ENCODE data around the gene TRIM58. TPM values are rescaled to one million over a fixed set of nuclear protein-coding genes. Genes with fewer than 3 reads are reported as not detected.

The TRIM58 gene, protein sequence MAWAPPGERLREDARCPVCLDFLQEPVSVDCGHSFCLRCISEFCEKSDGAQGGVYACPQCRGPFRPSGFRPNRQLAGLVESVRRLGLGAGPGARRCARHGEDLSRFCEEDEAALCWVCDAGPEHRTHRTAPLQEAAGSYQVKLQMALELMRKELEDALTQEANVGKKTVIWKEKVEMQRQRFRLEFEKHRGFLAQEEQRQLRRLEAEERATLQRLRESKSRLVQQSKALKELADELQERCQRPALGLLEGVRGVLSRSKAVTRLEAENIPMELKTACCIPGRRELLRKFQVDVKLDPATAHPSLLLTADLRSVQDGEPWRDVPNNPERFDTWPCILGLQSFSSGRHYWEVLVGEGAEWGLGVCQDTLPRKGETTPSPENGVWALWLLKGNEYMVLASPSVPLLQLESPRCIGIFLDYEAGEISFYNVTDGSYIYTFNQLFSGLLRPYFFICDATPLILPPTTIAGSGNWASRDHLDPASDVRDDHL
- 0.14 and 0.18 TPM in 2 replicates for total RNA-seq

DNA sequence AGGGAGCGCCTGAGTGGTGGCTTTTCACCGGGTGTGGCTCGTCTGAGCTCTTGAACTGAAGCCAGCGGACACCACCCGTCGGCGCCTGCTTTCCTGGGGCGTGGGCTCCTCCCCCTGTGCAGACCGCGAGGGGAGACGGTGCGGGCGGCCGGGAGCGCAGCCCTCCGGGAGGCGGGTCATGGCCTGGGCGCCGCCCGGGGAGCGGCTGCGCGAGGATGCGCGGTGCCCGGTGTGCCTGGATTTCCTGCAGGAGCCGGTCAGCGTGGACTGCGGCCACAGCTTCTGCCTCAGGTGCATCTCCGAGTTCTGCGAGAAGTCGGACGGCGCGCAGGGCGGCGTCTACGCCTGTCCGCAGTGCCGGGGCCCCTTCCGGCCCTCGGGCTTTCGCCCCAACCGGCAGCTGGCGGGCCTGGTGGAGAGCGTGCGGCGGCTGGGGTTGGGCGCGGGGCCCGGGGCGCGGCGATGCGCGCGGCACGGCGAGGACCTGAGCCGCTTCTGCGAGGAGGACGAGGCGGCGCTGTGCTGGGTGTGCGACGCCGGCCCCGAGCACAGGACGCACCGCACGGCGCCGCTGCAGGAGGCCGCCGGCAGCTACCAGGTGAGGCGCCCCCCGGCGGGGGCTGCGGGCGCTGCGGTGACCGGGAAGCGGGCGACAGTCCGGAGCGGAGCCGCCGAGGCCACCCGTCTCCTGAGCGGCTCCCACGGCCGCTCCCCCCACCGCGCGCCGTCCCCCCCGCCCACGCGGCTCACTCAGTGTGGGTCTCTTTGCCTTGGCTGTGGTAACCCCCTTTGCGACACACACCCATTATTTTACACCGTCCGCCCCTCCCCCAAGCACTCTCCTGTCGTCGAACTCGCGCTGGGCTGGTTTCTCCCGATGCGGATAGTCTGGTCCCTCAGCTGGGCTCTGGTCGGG lies at the start of gene TRIM58:
TRIM58 (plus strand) TSS at position 119 of the 916 bp plus-strand sequence; CDS start at position 179, 60 bp downstream.

DNA sequence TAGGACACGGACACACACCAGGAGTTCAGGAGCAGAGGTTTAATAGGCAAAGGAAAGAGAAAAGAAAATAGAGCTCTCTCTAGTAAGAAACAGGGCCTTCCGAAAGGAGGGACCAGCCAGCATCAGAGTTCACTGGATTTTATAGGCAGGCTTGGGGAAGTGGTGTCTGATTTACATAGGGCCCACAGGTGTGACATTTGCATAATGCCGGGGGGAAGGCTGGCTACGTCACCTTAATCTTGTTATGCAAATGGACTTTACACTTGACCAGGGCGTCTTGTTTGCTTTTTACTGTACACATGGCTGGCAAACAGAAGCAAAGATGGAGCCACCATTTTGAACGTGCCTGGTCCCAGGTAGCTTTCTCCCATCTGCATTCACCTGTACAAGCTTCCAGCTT lies 33.0 kb upstream of the TRIM58 start, which contains the start of gene OR14A16:
OR14A16 (minus strand) TSS at position 97 of the 400 bp plus-strand sequence. CDS start 8,390 bp downstream, outside the sequence.

DNA sequence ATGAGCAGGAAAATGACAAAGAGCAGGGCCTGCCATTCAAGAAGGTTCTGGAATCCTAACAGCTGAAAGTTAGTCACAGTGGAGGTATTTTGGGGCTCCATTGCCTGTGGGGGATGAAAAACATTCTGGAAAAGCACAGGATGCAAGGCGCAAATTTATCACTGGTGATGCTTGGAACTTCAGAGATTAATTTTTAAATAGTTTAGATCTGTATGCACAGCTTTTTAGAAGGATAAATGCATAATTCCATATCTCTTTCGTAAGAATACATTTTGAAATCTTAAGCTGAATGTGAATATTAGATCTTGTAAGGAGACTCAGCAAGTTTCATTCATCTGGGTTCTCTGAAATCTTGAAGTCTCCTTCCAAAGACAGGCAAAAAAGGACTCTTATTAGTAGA lies 15.2 kb upstream of the TRIM58 start, which contains the start of gene OR11L1:
OR11L1 (minus strand) TSS at position 101 of the 400 bp plus-strand sequence; CDS start at position 101, 0 bp downstream.

DNA sequence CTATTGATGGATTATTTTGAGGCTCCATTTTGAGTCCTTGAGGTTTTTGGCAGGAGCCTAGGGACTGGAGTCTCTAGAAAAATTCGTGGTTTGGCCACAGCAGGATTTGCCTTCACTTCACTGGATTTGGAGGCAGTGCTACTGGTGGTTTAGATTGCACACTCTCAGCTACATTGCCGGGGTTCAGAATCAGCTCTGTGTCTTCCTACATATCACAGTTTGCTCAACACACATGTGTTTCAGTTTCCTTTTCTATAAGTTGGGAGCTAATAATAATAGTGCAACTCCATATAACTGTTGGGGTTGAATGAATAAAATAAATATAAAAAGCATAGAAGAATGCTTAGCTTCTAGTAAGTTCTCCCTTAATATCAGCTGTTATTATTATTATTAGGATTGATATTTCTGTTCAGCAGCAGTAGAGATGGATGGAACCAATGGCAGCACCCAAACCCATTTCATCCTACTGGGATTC lies 38.2 kb downstream of the TRIM58 start, which contains the start of gene OR2W3:
OR2W3 (plus strand) TSS at position 425 of the 475 bp plus-strand sequence; CDS start at position 425, 0 bp downstream.

DNA sequence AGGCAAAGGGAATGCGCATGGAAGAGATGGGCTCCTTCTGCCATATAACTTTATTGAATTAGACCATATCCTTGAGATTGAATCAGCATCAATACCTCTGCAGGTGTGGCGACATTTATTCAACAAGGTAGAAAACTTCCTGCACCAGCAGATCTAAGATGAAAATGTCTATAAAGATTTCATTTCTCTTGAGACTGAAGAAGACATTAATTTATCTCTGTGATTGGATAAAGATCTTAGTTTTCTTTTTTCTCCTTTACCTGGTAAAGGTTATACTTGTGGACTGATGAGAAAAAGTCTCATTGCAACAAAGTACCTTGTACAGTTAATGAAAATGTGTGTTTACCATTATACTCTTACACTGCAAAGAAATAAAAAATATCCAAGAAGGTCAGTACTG lies 63.0 kb downstream of the TRIM58 start, which contains the start of gene OR2T8:
OR2T8 (plus strand) TSS at position 301 of the 400 bp plus-strand sequence. CDS start 766 bp downstream, outside the sequence.

DNA sequence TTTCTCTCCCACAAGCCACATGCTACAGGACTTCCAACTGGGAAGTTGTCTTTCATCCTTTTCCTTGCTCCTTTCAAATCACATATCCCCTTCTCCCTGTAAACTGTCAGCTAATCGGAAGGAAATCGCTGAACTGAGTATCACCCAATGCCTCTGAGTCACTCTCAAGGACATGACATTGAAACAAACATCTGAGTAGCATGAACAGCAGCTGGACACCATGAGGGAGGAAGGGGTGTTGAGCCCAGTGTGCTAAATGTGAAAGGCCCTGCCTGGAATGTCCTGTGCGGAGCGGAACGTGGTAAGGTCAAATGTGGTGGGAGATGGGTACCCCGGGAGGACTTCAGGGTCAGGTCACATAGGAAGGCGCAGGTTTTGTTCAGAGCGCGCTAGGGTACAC lies 67.9 kb downstream of the TRIM58 start, which contains the start of gene OR2AJ1:
OR2AJ1 (plus strand) TSS at position 22 of the 400 bp plus-strand sequence. CDS start 8,880 bp downstream, outside the sequence.

Other genes with a start within 250 kb of the TRIM58 start
- not detected in 2 replicates for gene OR13G1, start 177.4 kb upstream of the TRIM58 start, total RNA-seq
- gene OR6F1, start 140.5 kb upstream of the TRIM58 start, total RNA-seq = not detected in 2 replicates
- not detected in 2 replicates for gene OR14K1, start 118.6 kb upstream of the TRIM58 start, total RNA-seq
- gene OR14A2, start 109.0 kb upstream of the TRIM58 start, total RNA-seq = not detected in 2 replicates
- not detected in 2 replicates for gene OR1C1, start 96.6 kb upstream of the TRIM58 start, total RNA-seq
- gene OR14A16, start 33.1 kb upstream of the TRIM58 start, total RNA-seq = not detected in 2 replicates
- not detected in 2 replicates for gene OR11L1, start 15.3 kb upstream of the TRIM58 start, total RNA-seq
- gene OR2W3, start 38.4 kb downstream of the TRIM58 start, total RNA-seq = not detected in 2 replicates
- gene OR2T8, start 63.1 kb downstream of the TRIM58 start, total RNA-seq = not detected in 2 replicates
- not detected in 2 replicates for gene OR2AJ1, start 67.7 kb downstream of the TRIM58 start, total RNA-seq
- gene OR2L8, start 91.7 kb downstream of the TRIM58 start, total RNA-seq = not detected in 2 replicates
- gene OR2AK2, start 108.0 kb downstream of the TRIM58 start, total RNA-seq = not detected in 2 replicates
- gene OR2L5, start 156.5 kb downstream of the TRIM58 start, total RNA-seq = not detected in 2 replicates
- under 0.01 TPM in 1 of 2 replicates, not detected in the other for gene OR2L2, start 172.9 kb downstream of the TRIM58 start, total RNA-seq
- not detected in 2 replicates for gene OR2L3, start 189.6 kb downstream of the TRIM58 start, total RNA-seq
- not detected in 2 replicates for gene OR2L13, start 238.0 kb downstream of the TRIM58 start, total RNA-seq